Tibial artery (tissue), 4 donors: ENCODE measurements around the gene NINJ1.
A peak's percentile ranks its signal among the peaks of the same experiment; 100 is the strongest.

Source experiments
- DNase-seq, 2 donors: peaks; one replicate each; pipeline ENCODE4 v3.0.0-alpha.2; 2019
- H3K27ac ChIP-seq, 2 donors: fragments of 200-600 bp; sonication (generic) in 1 of 2; 1 replicate in 1 of 2; 2 replicates in 1 of 2; pipeline ENCODE4 v1.5.1; 2018 to 2019; ENCODE audit warnings: mild to moderate bottlenecking in 1 of 2
- H3K27me3 ChIP-seq, 2 donors: fragments of 200-600 bp; sonication (generic) in 1 of 2; one replicate each; pipeline versions ENCODE4 v1.5.1 to v1.6.0; 2016 to 2019
- H3K36me3 ChIP-seq, 3 donors: fragments of 200-600 bp; sonication (generic) in 2 of 3; one replicate each; pipeline ENCODE4 v1.5.1; 2016 to 2019; ENCODE audit warnings: mild to moderate bottlenecking in 2 of 3
- H3K4me1 ChIP-seq, 4 donors: fragments of 200-600 bp; sonication (generic) in 2 of 4; 1 replicate in 3 of 4; 2 replicates in 1 of 4; pipeline ENCODE4 v1.5.1; 2016 to 2019
- H3K4me3 ChIP-seq, 2 donors: fragments of 200-600 bp; sonication (generic) in 1 of 2; 1 replicate in 1 of 2; 2 replicates in 1 of 2; pipeline ENCODE4 v1.5.1; 2018 to 2019; ENCODE audit warnings: mild to moderate bottlenecking in 2 of 2
- H3K9me3 ChIP-seq, 3 donors: fragments of 200-600 bp; sonication (generic) in 1 of 3; one replicate each; pipeline ENCODE4 v1.5.1; 2016 to 2019
- intact Hi-C: fragments of 100-400 bp; cut with DNase I; formaldehyde crosslinking; loops from one replicate; pipeline ENCODE4 v1.15.0; 2023; ENCODE audit warnings: low total_unique reads
- TF ChIP-seq, protein P1 (sequence below), 2 experiments: fragments of 200-600 bp in 1 of 2; fragments of 450-650 bp in 1 of 2; IDR thresholded peaks; one replicate each; pipeline ENCODE4 v1.5.1; 2017 to 2019; ENCODE audit warnings: antibody characterized with exemption in 2 of 2, mild to moderate bottlenecking in 1 of 2, moderate library complexity in 1 of 2

NINJ1 gene

DNA sequence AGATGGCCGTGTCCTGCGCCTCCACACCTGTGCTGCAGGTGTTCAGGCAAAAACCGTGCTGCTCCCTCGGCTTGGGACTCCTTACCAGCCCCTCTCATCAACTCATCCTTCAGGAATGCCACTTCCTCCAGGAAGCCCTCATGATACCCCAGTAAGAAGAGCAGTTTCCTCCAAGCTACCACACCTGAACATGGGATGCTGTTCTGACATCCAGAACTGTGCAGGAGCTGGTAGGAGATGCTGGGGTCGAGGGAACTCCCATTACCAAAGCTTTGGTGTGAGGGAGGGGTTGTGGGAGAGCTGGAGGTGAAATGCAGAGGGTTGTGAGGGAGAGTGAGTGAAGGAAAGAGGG lies 19.1 kb downstream of the NINJ1 start:
- no peak overlapping the region for H3K4me3 ChIP-seq
- peaks cover 0 to 25% (median 14%) of the 10 kb centered on the region in 4 donors for H3K4me1 ChIP-seq
- H3K36me3 ChIP-seq: peaks cover 35 to 50% (median 47%) of the 10 kb centered on the region in 3 donors
- H3K27ac ChIP-seq: no peak overlapping the region
- DNase-seq: peak in 1 of 2 donors; percentile 3
- H3K9me3 ChIP-seq: no peaks in the 10 kb centered on the region
- H3K27me3 ChIP-seq: no peaks in the 10 kb centered on the region
- intact Hi-C loops: no loop called here
- TF ChIP-seq, protein P1, sequence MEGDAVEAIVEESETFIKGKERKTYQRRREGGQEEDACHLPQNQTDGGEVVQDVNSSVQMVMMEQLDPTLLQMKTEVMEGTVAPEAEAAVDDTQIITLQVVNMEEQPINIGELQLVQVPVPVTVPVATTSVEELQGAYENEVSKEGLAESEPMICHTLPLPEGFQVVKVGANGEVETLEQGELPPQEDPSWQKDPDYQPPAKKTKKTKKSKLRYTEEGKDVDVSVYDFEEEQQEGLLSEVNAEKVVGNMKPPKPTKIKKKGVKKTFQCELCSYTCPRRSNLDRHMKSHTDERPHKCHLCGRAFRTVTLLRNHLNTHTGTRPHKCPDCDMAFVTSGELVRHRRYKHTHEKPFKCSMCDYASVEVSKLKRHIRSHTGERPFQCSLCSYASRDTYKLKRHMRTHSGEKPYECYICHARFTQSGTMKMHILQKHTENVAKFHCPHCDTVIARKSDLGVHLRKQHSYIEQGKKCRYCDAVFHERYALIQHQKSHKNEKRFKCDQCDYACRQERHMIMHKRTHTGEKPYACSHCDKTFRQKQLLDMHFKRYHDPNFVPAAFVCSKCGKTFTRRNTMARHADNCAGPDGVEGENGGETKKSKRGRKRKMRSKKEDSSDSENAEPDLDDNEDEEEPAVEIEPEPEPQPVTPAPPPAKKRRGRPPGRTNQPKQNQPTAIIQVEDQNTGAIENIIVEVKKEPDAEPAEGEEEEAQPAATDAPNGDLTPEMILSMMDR (IDR thresholded peaks at IDR 0.05): no peak

- no peaks in the 10 kb centered on the region for H3K9me3 ChIP-seq
- peaks cover 35 to 53% (median 53%) of the 10 kb centered on the region in 3 donors for H3K36me3 ChIP-seq
- intact Hi-C loops: no loop called here
- DNase-seq: peak; percentile 16 to 64
- H3K4me3 ChIP-seq: no peak overlapping the region
- H3K27me3 ChIP-seq: no peaks in the 10 kb centered on the region
- TF ChIP-seq, protein P1 (IDR thresholded peaks at IDR 0.05): no peak
- H3K4me1 ChIP-seq: peaks cover 0 to 19% (median 10%) of the 10 kb centered on the region in 4 donors
- no peak overlapping the region for H3K27ac ChIP-seq
Measured at GRCh38 chr9:93114169-93114983, 19.7 kb downstream of the NINJ1 start.

DNA sequence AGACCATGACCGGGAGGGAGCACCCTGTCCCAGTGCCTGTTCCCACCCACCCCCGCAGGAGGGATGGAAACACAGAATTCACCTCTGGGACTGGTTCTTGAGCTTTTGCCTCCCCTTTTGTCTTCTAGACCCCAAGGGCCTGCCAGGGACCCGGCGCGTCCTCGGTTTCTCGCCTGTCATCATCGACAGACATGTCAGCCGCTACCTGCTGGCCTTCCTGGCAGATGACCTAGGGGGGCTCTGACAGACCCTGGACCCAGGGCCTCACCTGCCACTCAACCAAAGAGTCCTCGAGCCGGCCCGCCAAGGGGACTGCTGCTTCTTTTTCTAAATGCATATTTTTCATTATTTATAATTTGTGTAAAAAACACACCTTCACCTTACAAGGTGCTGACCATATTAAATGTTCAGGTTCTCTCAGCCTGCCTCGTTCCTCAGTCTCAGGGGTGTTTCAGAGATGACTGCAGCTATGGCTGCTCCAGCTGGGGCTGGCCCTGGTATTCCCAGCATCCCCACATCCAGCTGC lies 21.1 kb downstream of the NINJ1 start:
- TF ChIP-seq, protein P1 (IDR thresholded peaks at IDR 0.05): no peak
- no peak overlapping the region for H3K27ac ChIP-seq

GRCh38 chr9:93112116-93112863 lies 21.8 kb downstream of the NINJ1 start:
- no peak overlapping the region for H3K27ac ChIP-seq
- H3K4me1 ChIP-seq: peaks cover 0 to 31% (median 13%) of the 10 kb centered on the region in 4 donors
- intact Hi-C loops: no loop called here
- TF ChIP-seq, protein P1 (IDR thresholded peaks at IDR 0.05): no peak
- H3K9me3 ChIP-seq: no peaks in the 10 kb centered on the region
- H3K27me3 ChIP-seq: no peaks in the 10 kb centered on the region
- peaks cover 47 to 70% (median 67%) of the 10 kb centered on the region in 3 donors for H3K36me3 ChIP-seq
- H3K4me3 ChIP-seq: no peak overlapping the region
- DNase-seq: peak; percentile 18 to 65

More for the DNA sequence above, 21.1 kb downstream of the NINJ1 start:
- intact Hi-C loops: no loop called here
- peak; percentile 16 to 64 for DNase-seq
- H3K4me3 ChIP-seq: no peak overlapping the region
- H3K9me3 ChIP-seq: no peaks in the 10 kb centered on the region
- peaks cover 0 to 28% (median 11%) of the 10 kb centered on the region in 4 donors for H3K4me1 ChIP-seq
- H3K36me3 ChIP-seq: peaks cover 43 to 64% (median 63%) of the 10 kb centered on the region in 3 donors
- no peaks in the 10 kb centered on the region for H3K27me3 ChIP-seq

GRCh38 chr9:93111371-93112115 lies 22.5 kb downstream of the NINJ1 start:
- no peaks in the 10 kb centered on the region for H3K9me3 ChIP-seq
- TF ChIP-seq, protein P1 (IDR thresholded peaks at IDR 0.05): no peak
- H3K27me3 ChIP-seq: no peaks in the 10 kb centered on the region
- peaks cover 47 to 70% (median 67%) of the 10 kb centered on the region in 3 donors for H3K36me3 ChIP-seq
- intact Hi-C loops: no loop called here
- H3K4me1 ChIP-seq: peaks cover 0 to 34% (median 16%) of the 10 kb centered on the region in 4 donors
- H3K4me3 ChIP-seq: no peak overlapping the region
- H3K27ac ChIP-seq: no peak overlapping the region
- peak; percentile 15 to 60 for DNase-seq
